Measurements from ENCODE around the gene SLC22A23.

Gene SLC22A23

GRCh38 chr6:3250231-3250675 is 206.6 kb downstream of the SLC22A23 start:
- H3K27ac ChIP-seq (ENCODE audit: low read depth, low read length): no peak overlapping the region
- H3K27me3 ChIP-seq (ENCODE audit: control insufficient read depth, low read length): peaks cover 17% of the 10 kb centered on the region
- H3K36me3 ChIP-seq (ENCODE audit: control insufficient read depth, low read length): no peaks in the 10 kb centered on the region
- TF ChIP-seq EZH2phosphoT487 (IDR thresholded peaks at IDR 0.05; ENCODE audit: borderline replicate concordance, low read length) (no peak), CTCF (IDR thresholded peaks at IDR 0.05; ENCODE audit: low read depth, low read length, poor library complexity, severe bottlenecking) (no peak)
- no peak overlapping the region for H3K4me3 ChIP-seq (ENCODE audit: low read length)
- H3K9me3 ChIP-seq (ENCODE audit: control insufficient read depth, insufficient read depth, low read length): peaks cover 7% of the 10 kb centered on the region; the same call in 1 of the 2 replicates
- no peaks in the 10 kb centered on the region for H4K20me1 ChIP-seq (ENCODE audit: control insufficient read depth, insufficient read depth, low read depth, low read length)
- no peak overlapping the region for H3K4me2 ChIP-seq (ENCODE audit: low read length)
- peaks cover 9% of the 10 kb centered on the region for H3K4me1 ChIP-seq (ENCODE audit: control insufficient read depth, low read length)
- no peaks in the 10 kb centered on the region for H3K9me2 ChIP-seq (replicated peaks; ENCODE audit: control insufficient read depth, low read length)
- no peaks in the 10 kb centered on the region for H3K79me2 ChIP-seq (ENCODE audit: control insufficient read depth, low read length)
- no peaks in the 10 kb centered on the region for H3F3A ChIP-seq (ENCODE audit: control insufficient read depth, insufficient read depth)

- Histone ChIP-seq H3K4me1 (ENCODE audit: control insufficient read depth, low read length) (peaks cover 9% of the 10 kb centered on the region), H3K9me3 (ENCODE audit: control insufficient read depth, insufficient read depth, low read length) (peaks cover 3% of the 10 kb centered on the region; the same call in 1 of the 2 replicates), H3K27me3 (ENCODE audit: control insufficient read depth, low read length) (peaks cover 17% of the 10 kb centered on the region), H3K4me2 (ENCODE audit: low read length) (no peak overlapping the region), H3K4me3 (ENCODE audit: low read length) (no peak overlapping the region), H3F3A (ENCODE audit: control insufficient read depth, insufficient read depth) (no peaks in the 10 kb centered on the region), H3K79me2 (ENCODE audit: control insufficient read depth, low read length) (no peaks in the 10 kb centered on the region), H3K9me2 (replicated peaks; ENCODE audit: control insufficient read depth, low read length) (no peaks in the 10 kb centered on the region), H3K27ac (ENCODE audit: low read depth, low read length) (no peak overlapping the region), H3K36me3 (ENCODE audit: control insufficient read depth, low read length) (no peaks in the 10 kb centered on the region), H4K20me1 (ENCODE audit: control insufficient read depth, insufficient read depth, low read depth, low read length) (no peaks in the 10 kb centered on the region)
- TF ChIP-seq EZH2phosphoT487 (IDR thresholded peaks at IDR 0.05; ENCODE audit: borderline replicate concordance, low read length) (no peak), CTCF (IDR thresholded peaks at IDR 0.05; ENCODE audit: low read depth, low read length, poor library complexity, severe bottlenecking) (no peak)
Measured at GRCh38 chr6:3249821-3250220, 207.0 kb downstream of the SLC22A23 start.

- Histone ChIP-seq H3K79me2 (ENCODE audit: control insufficient read depth, low read length) (no peaks in the 10 kb centered on the region), H3K4me2 (ENCODE audit: low read length) (no peak overlapping the region), H3K9me2 (replicated peaks; ENCODE audit: control insufficient read depth, low read length) (no peaks in the 10 kb centered on the region), H3F3A (ENCODE audit: control insufficient read depth, insufficient read depth) (no peaks in the 10 kb centered on the region), H3K4me3 (ENCODE audit: low read length) (no peak overlapping the region), H3K27me3 (ENCODE audit: control insufficient read depth, low read length) (peaks cover 29% of the 10 kb centered on the region), H3K4me1 (ENCODE audit: control insufficient read depth, low read length) (peaks cover 9% of the 10 kb centered on the region), H3K27ac (ENCODE audit: low read depth, low read length) (no peak overlapping the region), H3K36me3 (ENCODE audit: control insufficient read depth, low read length) (no peaks in the 10 kb centered on the region), H4K20me1 (ENCODE audit: control insufficient read depth, insufficient read depth, low read depth, low read length) (no peaks in the 10 kb centered on the region), H3K9me3 (ENCODE audit: control insufficient read depth, insufficient read depth, low read length) (no peaks in the 10 kb centered on the region)
- TF ChIP-seq EZH2phosphoT487 (IDR thresholded peaks at IDR 0.05; ENCODE audit: borderline replicate concordance, low read length) (no peak), CTCF (IDR thresholded peaks at IDR 0.05; ENCODE audit: low read depth, low read length, poor library complexity, severe bottlenecking) (no peak)
Measured at GRCh38 chr6:3247255-3248146, 209.3 kb downstream of the SLC22A23 start.

Measured in DOHH2 (cell line).